Pancreas (tissue), 10 donors: ENCODE measurements around the gene ARHGEF6. TPM values are rescaled to one million over a fixed set of nuclear protein-coding genes. Genes with fewer than 3 reads are reported as not detected.
A peak's percentile ranks its signal among the peaks of the same experiment; 100 is the strongest.
"Not testable (repeated sequence)": the region's sequence is repeated elsewhere in the genome, so short reads cannot be mapped to it uniquely, and the experiment has no call there.

Experiments used
- ATAC-seq, 4 donors: fragments of 200-7000 bp; cut with Tn5 transposase; one replicate each; pipeline versions ENCODE4 v1.8.0 to v1.9.1; 2020; ENCODE audit warnings: mild to moderate bottlenecking in 4 of 4, moderate library complexity in 4 of 4
- DNase-seq, 6 donors: peaks; one replicate each; pipeline ENCODE4 v3.0.0-alpha.2; 2020
- FAIRE-seq: peaks from 2 replicates; lab custom pipeline; 2012; peaks lifted over from hg19 to GRCh38; lab: Jason Lieb, UNC
- H3K27ac ChIP-seq, 4 donors: fragments of 200-600 bp; sonication (generic); 1 replicate in 3 of 4; 2 replicates in 1 of 4; pipeline versions ENCODE4 v1.5.0 to v1.8.0; 2020
- H3K27me3 ChIP-seq, 4 donors: fragments of 200-600 bp; one replicate each; pipeline ENCODE4 v1.8.0; 2021
- H3K36me3 ChIP-seq, 3 donors: fragments of 200-600 bp; sonication (generic) in 1 of 3; one replicate each; pipeline versions ENCODE4 v1.5.0 to v1.8.0; 2020 to 2021
- H3K4me1 ChIP-seq, 3 donors: fragments of 200-600 bp; one replicate each; pipeline ENCODE4 v1.8.0; 2021
- H3K4me3 ChIP-seq, 4 donors: fragments of 200-600 bp; sonication (generic) in 2 of 4; one replicate each; pipeline versions ENCODE4 v1.5.0 to v1.8.0; 2020 to 2021
- H3K9me3 ChIP-seq, 4 donors: fragments of 200-600 bp; one replicate each; pipeline ENCODE4 v1.8.0; 2021
- WGBS, 2 donors: extraction: QIAGEN DNeasy Blood & Tissue Kit; methylation state at CpG; one replicate each; pipeline ENCODE4 v1.1.7; 2013; 5-methylcytosine and 5-hydroxymethylcytosine counted together
- intact Hi-C, 3 donors: fragments of 100-400 bp; cut with DNase I; formaldehyde crosslinking; loops; one replicate each; pipeline versions ENCODE4 v1.11.1 to v1.14.2; 2022
- polyA plus RNA-seq, 2 donors: library from polyadenylated mRNA; stranded (reverse); fragments of 200-250 nt; gene quantifications; one replicate each; pipeline ENCODE4 v1.2.3, GENCODE V29; 2013
- total RNA-seq, 6 donors: library from RNA; stranded (reverse); fragmentation: NEBNext Ultra II Directional in 4 of 6; extraction: Animal tissue kit (Norgen Biotek cat#: 25700) in 4 of 6; gene quantifications; one replicate each; pipeline versions ENCODE4 v1.2.1 to v1.2.4, GENCODE V29; 2021 to 2023
- TF ChIP-seq, protein P1 (sequence below), 4 donors: fragments of 200-600 bp; sonication (generic) in 3 of 4; IDR thresholded peaks; one replicate each; pipeline versions ENCODE4 v1.5.0 to v1.8.0; 2021; ENCODE audit warnings: antibody characterized with exemption in 4 of 4
- donor health status: healthy with polysubstance abuse.
- donor health status: DM: no; HTN: no; CAD: no; lungs with moderate emphysema.
- donor health status: DM: no; HTN: no; CAD: no.
- donor health status: control.
- donor health status: control.
- donor health status: Bipolar disorder and iron deficiency.
- donor health status: DM: yes; HTN: yes; CAD: no.
- donor health status: DM: no; HTN: no; CAD: no.
- donor health status: DM: no; HTN: no; CAD: no.
- donor health status: DM: yes; HTN: yes; CAD: no.

ARHGEF6 gene
- total and polyA plus RNA-seq, 8 donors: 1.2 to 6.2 (median 2.0) TPM

DNA sequence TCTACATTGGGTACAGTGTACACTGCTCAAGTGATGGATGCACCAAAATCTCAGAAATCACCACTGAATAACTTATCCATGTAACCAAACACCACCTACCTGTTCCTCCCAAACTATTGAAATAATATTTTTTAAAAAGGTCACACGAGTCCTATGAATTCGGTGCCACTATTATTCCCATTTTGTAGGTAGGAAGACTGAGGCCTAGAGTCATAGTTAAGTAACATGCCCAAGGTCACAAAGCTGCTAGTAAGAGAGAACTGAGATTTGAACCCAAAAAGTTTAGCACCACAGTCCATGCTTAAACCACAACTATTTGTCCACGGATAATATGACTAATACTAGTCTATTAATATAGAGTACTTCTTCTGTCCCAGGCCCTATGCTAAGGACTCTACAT lies 2.7 kb downstream of the ARHGEF6 start:
- FAIRE-seq: no peak

DNA sequence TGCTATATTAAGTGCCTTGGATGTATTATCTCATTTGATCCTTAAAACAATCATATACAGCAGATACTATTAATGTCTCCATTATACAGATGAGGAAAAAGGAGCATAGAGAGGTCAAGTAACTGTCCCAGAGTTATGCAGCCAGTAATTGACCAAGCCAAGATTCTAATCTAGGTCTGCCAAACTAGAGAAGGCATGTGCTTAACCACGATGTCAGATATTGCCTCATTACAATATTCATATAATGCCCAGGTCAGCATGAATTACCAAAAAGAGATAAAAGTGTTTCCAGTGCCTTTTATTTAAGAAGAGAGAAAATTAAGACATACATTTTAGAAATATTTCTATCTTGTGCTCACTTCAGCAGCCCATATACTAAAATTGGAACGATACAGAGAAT lies 7.1 kb downstream of the ARHGEF6 start:
- TF ChIP-seq, protein P1, sequence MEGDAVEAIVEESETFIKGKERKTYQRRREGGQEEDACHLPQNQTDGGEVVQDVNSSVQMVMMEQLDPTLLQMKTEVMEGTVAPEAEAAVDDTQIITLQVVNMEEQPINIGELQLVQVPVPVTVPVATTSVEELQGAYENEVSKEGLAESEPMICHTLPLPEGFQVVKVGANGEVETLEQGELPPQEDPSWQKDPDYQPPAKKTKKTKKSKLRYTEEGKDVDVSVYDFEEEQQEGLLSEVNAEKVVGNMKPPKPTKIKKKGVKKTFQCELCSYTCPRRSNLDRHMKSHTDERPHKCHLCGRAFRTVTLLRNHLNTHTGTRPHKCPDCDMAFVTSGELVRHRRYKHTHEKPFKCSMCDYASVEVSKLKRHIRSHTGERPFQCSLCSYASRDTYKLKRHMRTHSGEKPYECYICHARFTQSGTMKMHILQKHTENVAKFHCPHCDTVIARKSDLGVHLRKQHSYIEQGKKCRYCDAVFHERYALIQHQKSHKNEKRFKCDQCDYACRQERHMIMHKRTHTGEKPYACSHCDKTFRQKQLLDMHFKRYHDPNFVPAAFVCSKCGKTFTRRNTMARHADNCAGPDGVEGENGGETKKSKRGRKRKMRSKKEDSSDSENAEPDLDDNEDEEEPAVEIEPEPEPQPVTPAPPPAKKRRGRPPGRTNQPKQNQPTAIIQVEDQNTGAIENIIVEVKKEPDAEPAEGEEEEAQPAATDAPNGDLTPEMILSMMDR (IDR thresholded peaks at IDR 0.05): no peak
- no peak for DNase-seq
- intact Hi-C loops: no loop called here
- 65 to 66% methylated on average over 2 of the region's 2 CpGs for WGBS, 2 donors
- no peaks in the 10 kb centered on the region for H3K36me3 ChIP-seq
- H3K4me3 ChIP-seq: no peak overlapping the region
- H3K27me3 ChIP-seq: no peaks in the 10 kb centered on the region
- no peaks in the 10 kb centered on the region for H3K4me1 ChIP-seq
- FAIRE-seq: no peak
- ATAC-seq: no peak
- no peaks in the 10 kb centered on the region for H3K9me3 ChIP-seq
- no peak overlapping the region for H3K27ac ChIP-seq

More for the DNA sequence above, 2.7 kb downstream of the ARHGEF6 start:
- H3K9me3 ChIP-seq: no peaks in the 10 kb centered on the region
- H3K27me3 ChIP-seq: peaks cover 0 to 8% (median 0%) of the 10 kb centered on the region in 4 donors
- ATAC-seq (no peak), DNase-seq (no peak)
- H3K4me1 ChIP-seq: no peaks in the 10 kb centered on the region
- no peaks in the 10 kb centered on the region for H3K36me3 ChIP-seq
- no peak overlapping the region for H3K4me3 ChIP-seq
- TF ChIP-seq, protein P1 (IDR thresholded peaks at IDR 0.05): no peak
- intact Hi-C loops: no loop called here
- WGBS, 2 donors: 74 to 78% methylated on average over 3 of the region's 3 CpGs
- no peak overlapping the region for H3K27ac ChIP-seq

DNA sequence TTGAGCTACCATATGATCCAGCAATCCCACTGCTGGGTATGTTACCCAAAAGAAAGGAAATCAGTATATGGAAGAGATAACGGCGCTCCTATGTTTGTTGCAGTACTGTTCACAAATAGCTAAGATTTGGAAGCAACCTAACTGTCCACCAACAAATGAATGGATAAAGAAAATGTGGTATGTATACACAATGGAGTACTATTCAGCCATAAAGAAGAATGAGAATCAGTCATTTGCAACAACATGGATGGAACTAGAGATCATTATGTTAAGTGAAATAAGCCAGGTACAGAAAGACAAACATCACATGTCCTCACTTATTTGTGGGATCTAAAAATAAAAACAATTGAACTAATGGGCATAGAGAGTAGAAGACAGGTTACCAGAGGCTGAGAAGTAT lies 8.9 kb downstream of the ARHGEF6 start:
- H3K4me1 ChIP-seq, FAIRE-seq, H3K36me3 ChIP-seq, H3K9me3 ChIP-seq, H3K27me3 ChIP-seq, intact Hi-C loops, ATAC-seq, DNase-seq, H3K4me3 ChIP-seq, H3K27ac ChIP-seq: not testable (repeated sequence)
- WGBS, 2 donors: 90 to 100% methylated on average over 2 of the region's 2 CpGs

DNA sequence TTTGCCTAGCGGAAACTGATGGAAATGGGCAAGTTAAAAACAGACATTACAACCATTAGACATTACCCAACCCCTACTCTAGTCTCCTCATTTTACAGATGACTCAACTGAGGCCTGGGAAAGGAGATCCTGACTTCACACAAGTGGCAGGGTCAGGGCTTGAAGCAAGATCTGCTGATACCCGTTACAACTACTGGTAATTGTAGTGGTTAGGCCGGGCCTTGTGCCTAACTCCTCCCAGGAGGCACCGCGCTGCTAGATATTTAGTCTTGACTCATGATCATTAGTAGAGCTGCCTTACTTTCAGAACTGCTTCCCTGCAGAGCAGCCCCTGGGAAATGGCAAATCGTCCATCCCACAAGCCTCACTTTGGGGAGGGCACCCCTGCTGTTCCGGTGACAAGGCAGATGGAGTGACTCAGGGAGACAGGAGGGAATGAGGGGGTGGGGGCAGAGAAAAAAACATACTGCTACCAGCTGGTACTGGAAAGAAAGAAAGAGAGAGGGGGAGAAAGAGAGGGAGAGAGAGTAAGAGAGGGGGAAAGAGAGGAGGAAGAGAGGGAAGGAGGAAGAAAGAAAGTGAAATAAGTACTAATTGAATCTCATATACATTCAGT lies 12.2 kb downstream of the ARHGEF6 start:
- WGBS, 2 donors: 58 to 67% methylated on average over 7 of the region's 7 CpGs
- no peaks in the 10 kb centered on the region for H3K9me3 ChIP-seq
- no peaks in the 10 kb centered on the region for H3K4me1 ChIP-seq
- DNase-seq (peak in 2 of 6 donors; percentile 4 to 29), ATAC-seq (peak in 2 of 4 donors; percentile 11 to 39), FAIRE-seq (no peak)
- H3K4me3 ChIP-seq: no peak overlapping the region
- H3K27ac ChIP-seq: no peak overlapping the region
- intact Hi-C loops: no loop called here
- no peaks in the 10 kb centered on the region for H3K36me3 ChIP-seq
- peaks cover 0 to 11% (median 2%) of the 10 kb centered on the region in 4 donors for H3K27me3 ChIP-seq
- TF ChIP-seq, protein P1 (IDR thresholded peaks at IDR 0.05): no peak

DNA sequence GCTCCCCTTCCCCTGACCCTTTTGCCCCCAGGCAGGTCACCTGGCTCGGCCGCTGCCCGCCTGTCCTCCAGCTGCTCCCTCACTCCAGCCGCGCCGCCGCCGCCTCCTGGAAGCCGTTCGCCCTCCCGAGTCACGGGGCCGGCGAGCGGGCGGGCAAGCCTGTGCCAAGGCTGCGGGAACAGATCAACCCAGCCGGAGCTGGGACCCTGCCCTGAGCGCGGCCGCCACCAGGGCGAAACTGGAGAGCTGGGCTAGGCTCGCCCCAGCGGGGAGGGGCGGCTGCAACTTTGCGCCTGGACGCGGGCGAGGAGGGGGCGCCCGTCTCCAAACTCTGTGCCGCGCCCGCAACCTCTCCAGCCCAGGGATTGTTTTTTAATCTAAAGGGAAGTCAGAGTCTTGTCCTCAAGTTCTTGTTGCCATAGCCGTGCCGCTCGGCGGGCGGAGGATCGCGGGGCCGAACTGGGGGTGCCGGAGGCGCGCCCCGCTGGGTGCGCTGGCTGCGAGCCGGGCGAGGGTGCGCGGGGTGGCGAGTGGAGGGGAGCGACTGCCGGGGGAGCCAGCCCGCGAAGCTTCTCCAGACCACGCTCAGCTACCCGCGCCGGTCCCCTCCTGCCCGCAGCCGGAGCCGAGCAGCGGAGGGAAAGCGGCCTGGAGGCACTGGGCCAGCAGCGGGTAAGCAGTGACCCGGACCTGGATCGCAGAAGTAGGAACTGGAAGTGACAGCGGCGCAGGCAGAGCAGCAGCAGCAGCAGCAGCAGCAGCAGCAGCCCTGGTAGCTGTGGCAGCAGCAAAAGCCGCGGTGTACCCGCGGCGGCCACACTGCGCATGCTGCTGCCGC lies 13.4 kb downstream of the ARHGEF6 start:
- intact Hi-C loops: no loop called here
- H3K4me3 ChIP-seq: peak overlapping the region; percentile 43 to 59 (median 54)
- H3K27ac ChIP-seq: peak overlapping the region in 3 of 4 donors; percentile 49 to 72 (median 71)
- DNase-seq: peak; percentile 53 to 84 (median 68)
- TF ChIP-seq, protein P1 (IDR thresholded peaks at IDR 0.05): peak in 1 of 4 donors; percentile 14
- H3K9me3 ChIP-seq: no peaks in the 10 kb centered on the region
- FAIRE-seq: no peak
- 1 to 31% methylated on average over 63 to 78 of the region's 78 CpGs for WGBS, 2 donors
- H3K36me3 ChIP-seq: no peaks in the 10 kb centered on the region
- peaks cover 0 to 11% (median 2%) of the 10 kb centered on the region in 4 donors for H3K27me3 ChIP-seq
- ATAC-seq: peak; percentile 90 to 94 (median 91)
- H3K4me1 ChIP-seq: no peaks in the 10 kb centered on the region
